Skeletal muscle satellite cell (primary cell): Measurements from ENCODE around the gene ZNF595.

Experiments
- H3K27me3 ChIP-seq: 2 replicates; pipeline ENCODE4 v1.7.0; 2013; ENCODE audit warnings: low read length; ENCODE audit not compliant: control insufficient read depth, insufficient read depth
- H3K36me3 ChIP-seq: 2 replicates; pipeline ENCODE4 v1.7.0; 2013; ENCODE audit warnings: mild to moderate bottlenecking, control low read depth, low read length; ENCODE audit not compliant: insufficient read depth
- H3K4me1 ChIP-seq: 2 replicates; pipeline ENCODE4 v1.7.0; 2013; ENCODE audit warnings: low read length; ENCODE audit not compliant: control insufficient read depth, insufficient read depth
- H3K4me2 ChIP-seq: 2 replicates; pipeline ENCODE4 v1.7.0; 2013; ENCODE audit warnings: mild to moderate bottlenecking, low read length
- H3K4me3 ChIP-seq: 2 replicates; pipeline ENCODE4 v1.7.0; 2013; ENCODE audit warnings: low read length
- H3K9ac ChIP-seq: 2 replicates; pipeline ENCODE4 v1.7.0; 2013; ENCODE audit warnings: mild to moderate bottlenecking, low read depth, low read length, moderate library complexity
- H3K9me3 ChIP-seq: replicated peaks from 2 replicates; pipeline ENCODE4 v1.7.0; 2013; ENCODE audit warnings: mild to moderate bottlenecking, control low read depth, low read length

ZNF595 gene

GRCh38 chr4:125091-125771, 72.1 kb downstream of the ZNF595 start:
- H3K27me3 ChIP-seq, result no peaks in the 10 kb centered on the region
- peaks cover 16% of the 10 kb centered on the region for H3K9me3 ChIP-seq
- peaks cover 6% of the 10 kb centered on the region for H3K4me1 ChIP-seq
- peak overlapping the region; percentile 99 for H3K4me3 ChIP-seq
- H3K36me3 ChIP-seq, result peaks cover 14% of the 10 kb centered on the region
- H3K9ac ChIP-seq, result peak overlapping the region; percentile 92
- H3K4me2 ChIP-seq, result peak overlapping the region; percentile 88

GRCh38 chr4:125833-126232, 72.7 kb downstream of the ZNF595 start:
- peaks cover 16% of the 10 kb centered on the region for H3K9me3 ChIP-seq
- H3K4me2 ChIP-seq, result peak overlapping the region; percentile 88
- H3K36me3 ChIP-seq, result peaks cover 14% of the 10 kb centered on the region
- peaks cover 6% of the 10 kb centered on the region for H3K4me1 ChIP-seq
- H3K9ac ChIP-seq, result peak overlapping the region; percentile 92
- no peaks in the 10 kb centered on the region for H3K27me3 ChIP-seq
- peak overlapping the region; percentile 99 for H3K4me3 ChIP-seq

- Histone ChIP-seq H3K9me3 (no peaks in the 10 kb centered on the region), H3K4me2 (no peak overlapping the region), H3K9ac (no peak overlapping the region), H3K4me3 (no peak overlapping the region), H3K4me1 (no peaks in the 10 kb centered on the region), H3K36me3 (peaks cover 45% of the 10 kb centered on the region), H3K27me3 (no peaks in the 10 kb centered on the region)
Measured at GRCh38 chr4:132483-132882, 79.4 kb downstream of the ZNF595 start.
